Anterior cingulate cortex (tissue), 58 donors: ENCODE results near the gene SMC2.

ENCODE experiments used
- DNase-seq, 58 donors: peaks; one replicate each; lab custom pipeline; 2025; lab: John Stamatoyannopoulos, UW

The SMC2 gene

DNA sequence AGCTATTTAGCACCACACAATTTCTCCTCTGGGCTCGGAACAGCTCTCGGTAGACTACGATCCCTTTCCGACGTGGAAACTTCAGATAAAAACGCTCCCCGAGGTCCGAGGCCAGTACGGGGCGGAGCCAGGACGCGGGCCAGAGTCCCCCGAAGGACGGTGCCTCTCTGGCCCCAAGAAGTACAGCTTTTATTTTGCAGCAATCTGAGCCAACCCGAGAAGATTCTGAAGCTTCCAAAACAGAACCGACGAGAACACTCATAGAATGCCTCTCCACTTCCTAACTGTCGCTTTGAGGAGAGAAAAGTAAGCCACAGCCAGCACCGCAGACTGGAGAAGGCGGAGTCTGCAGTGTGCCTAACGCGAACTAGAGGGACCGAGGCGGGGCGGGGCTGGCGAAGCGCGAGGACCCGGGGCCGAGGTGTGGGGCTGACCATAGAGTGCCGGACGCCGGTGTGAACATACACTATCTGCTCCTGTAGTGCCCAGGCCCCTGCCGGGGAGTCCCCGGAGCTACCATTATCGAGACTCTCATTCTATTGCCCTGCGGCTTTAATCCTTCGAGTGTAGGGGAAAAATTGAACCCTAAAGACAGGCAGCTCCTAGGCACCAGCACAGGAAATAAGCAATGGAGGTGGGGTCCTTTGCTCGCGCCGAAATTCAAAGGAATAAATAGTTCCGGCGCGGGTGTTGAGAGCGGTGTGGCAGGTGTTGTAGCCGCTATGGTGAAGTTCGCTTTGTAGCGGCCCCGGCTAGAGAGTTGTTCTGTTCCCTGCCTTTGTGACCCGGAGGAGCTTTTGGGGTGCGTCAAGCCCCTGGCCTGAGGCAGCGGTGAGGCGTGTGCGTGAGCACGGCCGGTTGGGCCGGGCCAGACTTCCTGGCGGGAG lies at the start of gene SMC2:
Gene SMC2 (plus strand): TSS at position 663 of the 887 bp plus-strand sequence. CDS start 1,076 bp downstream, outside the sequence.
- peak; percentile 53 to 97 (median 87) for DNase-seq

DNA sequence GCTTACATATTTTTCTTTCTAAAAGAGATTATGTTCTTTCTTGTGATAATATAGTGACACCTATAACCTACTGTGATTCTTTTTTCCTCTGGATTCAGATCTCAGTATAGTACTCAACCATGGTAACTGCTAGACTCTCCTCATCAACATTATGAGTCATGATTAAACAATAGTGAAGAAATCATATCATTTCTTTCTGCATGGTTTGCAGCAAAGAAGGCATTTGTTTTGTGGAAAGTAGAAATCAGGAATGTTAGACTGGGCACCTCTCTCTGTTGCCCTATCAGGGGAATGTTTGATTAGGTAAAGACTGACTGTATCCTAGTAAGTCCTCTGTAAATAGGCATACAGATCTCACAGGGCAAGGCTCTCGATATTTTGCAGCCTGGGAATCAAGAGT lies 25.6 kb upstream of the SMC2 start:
- DNase-seq = no peak

DNA sequence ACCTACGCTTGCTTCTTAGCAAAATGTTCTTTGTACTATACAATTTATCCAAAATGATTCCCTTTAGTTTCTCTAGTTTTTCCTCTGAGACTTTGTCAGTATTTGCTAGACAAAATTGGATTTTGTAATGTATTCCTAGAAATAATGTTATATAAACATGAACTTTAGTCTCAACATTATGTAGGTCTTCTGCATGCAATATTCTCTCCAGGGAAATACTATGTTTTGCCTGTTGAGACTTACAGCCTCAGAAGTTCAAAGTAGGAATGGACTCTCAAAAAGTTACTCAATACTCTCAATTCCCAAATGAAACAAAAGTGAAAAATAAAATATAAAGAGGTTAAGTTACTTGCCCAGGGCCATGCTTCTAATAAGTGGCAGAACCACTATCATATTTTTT lies 24.8 kb upstream of the SMC2 start:
- no peak for DNase-seq

DNA sequence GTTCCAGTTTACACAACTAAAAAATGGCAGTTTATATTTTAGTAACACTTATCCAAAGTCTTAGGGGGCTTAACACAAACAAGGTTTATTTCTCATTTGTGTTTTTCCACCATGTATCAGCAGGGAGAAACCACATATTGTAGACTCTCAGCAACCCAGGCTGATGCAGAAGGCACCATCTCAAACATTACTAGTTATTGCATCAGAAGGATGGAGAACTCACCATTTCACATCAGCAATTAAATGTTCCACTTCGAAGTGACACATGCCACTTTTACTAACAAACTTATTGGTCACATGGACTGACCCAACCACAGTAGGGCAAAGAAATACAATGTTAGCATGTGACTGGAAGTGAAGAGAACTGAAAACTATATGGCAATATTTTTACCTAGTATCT lies 22.5 kb upstream of the SMC2 start:
- no peak for DNase-seq

DNA sequence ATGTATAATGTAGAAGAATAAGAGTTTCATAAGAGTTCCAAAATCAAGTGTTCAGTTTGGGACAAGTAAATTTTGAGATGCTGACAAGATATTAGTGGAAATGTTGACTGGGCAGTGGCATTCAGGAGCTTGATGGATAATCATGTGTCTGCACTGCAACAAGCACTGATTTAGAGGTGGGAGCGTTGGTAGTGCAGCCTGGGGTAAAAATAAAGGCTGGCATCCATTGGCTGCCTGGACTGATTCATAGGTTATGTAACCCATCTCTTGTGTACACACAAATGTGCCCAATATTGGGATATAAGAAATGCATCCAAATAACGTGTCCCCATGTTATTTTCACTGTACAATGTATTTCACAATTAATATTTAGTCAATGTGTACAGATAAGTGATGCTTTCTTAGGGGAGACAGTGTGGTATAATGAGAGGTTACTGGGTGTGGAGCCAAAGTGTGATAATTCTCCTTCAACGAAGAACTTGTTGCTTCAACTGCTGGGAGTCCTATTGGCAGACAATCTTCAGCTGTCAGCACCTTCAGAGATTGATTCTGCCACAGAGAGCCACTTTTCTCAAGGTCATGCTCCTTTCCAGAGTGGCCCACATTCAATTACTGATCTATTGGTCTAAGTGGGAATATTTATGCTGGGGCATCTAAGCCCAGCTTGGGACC lies 20.9 kb upstream of the SMC2 start:
- DNase-seq = no peak

DNA sequence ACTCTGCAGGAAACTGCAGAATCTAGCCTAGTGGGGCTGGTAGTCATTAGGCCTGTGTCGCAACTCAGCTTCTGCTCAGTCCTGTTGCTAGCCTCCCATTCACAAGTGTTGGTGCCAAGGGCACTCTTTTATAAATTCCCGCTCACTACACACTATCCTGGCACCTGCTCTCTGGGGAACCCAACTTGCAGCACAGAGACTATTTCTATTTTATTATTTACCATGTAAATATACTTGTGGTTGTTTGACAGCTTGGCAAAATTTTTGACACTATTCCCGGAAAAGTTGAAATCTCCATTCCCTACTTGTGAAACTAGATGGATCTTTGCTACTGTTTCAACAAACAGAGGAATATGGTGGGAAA lies 20.4 kb upstream of the SMC2 start:
- no peak for DNase-seq

DNA sequence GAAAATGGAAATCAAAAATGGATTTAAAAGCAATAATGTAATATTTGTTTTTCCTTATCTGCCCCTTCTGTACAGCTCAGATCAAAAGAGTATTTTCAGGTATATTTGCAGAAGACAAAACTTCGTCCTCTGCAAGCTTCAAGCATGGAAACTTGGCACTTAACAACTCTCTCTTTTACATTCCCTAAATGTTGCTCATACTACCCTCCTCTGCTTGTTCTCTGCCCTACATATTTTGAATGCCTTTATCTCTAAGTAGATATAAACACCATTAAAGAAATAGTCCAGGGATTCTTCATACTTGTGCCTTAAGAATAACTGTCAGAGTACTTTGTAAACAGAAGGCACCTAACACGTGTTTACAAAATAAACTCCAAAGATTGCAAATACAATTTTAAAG lies 19.2 kb upstream of the SMC2 start:
- no peak for DNase-seq

DNA sequence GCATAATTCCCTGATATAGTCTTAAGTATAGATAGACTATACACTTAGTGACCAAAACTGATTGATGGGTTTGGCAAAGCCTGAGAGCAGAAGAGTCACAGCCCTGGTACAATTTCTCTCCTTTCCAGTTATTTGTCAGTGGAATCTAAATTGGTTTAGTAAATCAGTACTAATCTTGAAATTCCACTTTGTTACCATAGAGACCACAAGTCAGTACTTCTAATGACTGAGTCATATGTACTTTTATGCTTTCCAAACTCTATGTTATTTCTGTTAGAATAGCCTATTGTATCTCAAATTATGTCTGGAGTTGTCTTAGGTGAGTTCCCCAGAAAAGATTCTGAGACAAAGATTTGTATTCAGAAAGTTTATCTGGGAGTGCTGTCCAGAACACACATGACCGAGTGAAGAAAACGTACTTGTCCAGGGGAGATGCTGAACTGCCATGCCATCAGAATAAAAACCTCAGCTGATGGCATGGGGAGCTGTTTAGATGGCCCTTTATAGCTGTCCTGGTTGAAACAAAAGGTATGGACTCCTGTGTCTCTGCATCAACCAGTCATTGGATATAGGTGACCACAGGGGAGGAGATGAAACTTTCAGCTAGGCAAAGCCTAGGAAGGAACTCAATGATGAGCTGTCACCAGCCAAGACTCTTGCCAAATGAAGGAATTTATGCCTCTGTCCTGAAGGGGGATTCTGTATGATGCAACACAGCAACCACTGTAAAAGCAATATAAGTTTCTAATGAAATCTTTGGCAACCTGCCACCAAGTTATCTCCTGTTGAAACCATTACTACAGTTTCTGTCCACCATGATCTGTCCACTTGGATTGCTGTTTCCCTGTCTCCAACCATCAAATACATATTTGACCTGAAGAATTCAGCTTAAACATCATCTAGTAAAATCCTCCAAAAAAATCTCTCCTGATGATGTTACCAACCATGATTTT lies 18.0 kb upstream of the SMC2 start:
- DNase-seq = no peak

DNA sequence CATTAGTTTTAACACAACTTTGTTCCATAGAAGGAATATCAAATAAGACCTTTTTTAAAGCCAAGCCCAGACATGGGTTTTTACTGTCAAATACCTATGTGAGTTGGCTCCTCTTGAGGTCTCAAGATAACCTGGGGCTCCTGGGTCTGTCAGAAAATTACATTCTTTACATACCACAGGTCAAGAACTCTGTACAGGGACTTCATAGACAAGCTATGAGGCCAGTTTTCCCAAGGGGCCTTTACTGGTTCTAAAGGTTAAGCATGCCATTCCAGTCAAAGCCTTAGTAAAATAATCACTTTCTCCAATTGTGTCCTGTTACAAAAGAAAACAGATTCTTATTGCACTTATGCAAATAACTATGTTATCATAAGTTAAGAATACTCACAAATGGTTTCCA lies 15.5 kb upstream of the SMC2 start:
- DNase-seq = no peak

DNA sequence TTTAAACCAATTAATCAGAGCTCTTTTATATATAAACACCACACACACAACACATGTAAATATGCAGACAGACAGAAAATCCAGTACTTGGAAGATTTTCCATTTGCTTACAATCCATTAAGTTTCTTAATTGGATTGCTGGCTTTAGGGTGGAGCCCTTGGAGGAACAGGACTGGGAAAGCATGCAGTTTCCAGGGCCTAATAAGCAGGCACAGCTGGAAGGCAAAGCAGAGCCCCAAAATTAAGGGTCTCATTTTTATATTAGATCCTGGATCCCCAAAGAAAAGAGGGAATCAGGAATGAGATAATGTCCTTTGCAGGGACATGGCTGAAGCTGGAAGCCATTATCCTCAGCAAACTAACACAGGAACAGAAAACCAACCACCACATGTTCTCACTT lies 13.1 kb upstream of the SMC2 start:
- DNase-seq = no peak

DNA sequence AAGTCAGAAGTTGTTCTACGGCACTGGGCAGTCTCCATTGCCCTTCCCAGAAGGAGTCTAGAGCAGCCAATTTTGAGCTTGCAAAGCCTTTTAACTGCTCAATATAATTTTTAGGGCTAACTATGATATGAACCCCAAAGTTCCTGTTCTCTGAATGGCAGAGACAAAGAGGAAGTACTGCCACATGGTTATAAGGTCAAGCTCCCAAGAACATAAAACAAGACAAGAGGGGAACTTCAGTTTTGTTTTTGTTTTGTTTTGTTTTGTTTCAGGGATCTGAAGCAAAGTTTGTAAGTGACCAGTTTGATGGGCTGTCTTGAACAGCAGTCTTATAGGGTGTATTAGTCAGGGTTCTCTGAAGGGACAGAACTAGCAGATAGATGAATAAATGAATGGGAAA lies 11.9 kb upstream of the SMC2 start:
- no peak for DNase-seq

DNA sequence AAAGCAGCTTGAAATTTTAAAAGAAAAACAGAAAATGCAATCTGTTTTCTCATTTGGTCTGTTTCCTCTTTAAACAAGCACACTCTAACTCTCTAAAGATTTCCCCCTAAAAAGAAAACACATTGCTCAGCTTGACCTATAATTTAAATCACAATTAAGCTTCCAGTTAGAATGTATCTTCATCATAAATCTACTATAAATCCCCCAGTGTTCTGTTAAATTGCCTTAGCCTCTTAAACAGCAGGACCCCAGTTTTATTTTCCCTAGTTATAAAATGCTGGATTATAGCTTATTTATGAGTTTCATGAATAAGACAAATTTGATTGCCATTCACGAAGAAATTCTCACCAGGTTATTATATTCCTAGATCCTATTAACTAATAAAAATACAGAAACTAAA lies 8.6 kb upstream of the SMC2 start:
- DNase-seq = no peak

DNA sequence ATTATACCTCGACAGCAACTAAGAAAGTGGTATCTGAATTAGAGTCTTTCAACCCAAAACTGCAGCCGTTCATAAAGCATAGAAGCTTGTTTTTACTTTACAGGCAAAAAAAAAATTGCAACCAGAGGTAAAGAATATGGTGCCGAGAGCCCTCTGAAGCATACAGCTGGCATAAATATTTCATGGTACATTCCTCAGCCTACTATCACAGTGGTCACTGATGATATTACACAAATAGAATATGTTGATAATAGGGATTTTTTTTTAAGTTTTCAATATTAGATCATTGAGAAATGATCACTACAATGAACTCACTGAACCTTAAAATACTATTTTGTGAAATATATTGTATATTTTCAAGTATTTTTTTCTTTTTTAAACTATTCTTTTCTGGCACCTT lies 6.2 kb upstream of the SMC2 start:
- DNase-seq = no peak

DNA sequence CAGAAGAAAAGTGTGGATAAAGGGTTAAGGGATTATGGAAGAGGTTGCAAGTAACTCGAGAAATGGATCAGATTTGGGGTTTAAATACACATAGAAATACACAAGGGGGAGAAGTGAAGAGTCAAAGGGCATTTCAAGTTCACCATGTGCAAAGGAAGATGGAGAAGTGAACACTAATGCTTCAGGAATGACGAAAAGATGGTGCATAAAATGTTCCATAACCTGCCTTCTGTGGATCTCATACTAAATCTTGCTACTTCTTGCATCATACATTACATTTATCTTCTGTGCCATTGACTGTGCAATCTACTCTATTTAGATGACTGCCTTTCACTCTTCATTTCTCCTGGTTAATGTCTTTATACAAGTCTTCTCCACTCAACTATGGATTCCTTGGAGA lies 5.7 kb upstream of the SMC2 start:
- DNase-seq = no peak

DNA sequence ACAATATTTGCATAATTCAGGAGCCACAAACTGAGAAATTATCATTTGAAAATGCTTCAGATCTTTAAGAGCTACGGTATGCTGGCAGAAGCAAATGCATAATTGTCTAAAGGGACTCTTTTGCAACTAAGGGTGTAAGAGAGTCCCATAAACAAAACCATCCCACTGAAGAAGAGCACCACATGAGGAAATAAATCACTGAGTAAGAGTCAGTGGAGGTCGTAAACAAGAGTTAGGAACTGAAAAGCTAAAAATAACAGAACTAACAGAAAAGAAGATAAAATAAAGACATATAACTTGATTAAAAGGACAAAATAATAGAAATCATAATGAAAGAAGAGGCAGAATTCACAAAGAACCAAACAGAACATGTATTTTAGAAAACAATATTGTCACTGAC lies 3.5 kb upstream of the SMC2 start:
- DNase-seq = no peak

DNA sequence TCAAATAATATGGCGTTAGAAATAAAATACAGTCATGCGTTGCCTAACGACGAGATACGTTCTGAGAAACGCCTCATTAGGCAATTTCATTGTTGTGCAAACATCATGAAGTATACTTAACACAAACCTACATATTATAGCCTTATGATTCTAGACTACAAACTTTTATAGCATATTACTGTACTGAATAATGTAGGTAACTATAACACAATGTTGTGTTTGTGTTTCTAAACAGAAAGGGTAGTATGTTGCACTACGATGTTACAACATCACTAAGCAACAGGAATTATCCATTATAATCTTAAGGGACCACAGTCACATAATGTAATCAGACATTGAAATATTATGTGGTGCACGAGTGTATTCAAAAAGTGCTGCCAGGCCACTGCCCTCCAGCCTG lies 3.0 kb upstream of the SMC2 start:
- DNase-seq = no peak

DNA sequence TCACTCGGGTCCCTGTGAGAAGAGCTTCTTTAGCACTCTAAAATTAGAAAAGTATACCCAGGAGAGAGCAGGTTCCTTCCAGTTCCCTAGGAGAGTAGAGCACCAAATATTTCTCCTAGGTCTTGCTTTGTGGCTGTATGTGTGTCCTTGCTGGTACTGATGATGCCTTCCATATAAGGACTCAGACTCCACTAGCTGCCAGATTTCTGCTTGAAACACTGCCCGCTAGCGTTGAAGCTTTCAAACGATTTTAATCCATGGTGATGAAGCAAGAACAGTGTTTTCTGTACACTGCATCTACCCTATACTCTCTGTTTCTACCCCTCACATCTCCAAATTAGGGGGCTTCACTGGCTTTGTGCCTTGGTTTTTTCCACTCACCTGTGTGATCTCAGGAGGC lies 2.4 kb upstream of the SMC2 start:
- DNase-seq = peak in 6 of 58 donors; percentile 1 to 16 (median 8)

DNA sequence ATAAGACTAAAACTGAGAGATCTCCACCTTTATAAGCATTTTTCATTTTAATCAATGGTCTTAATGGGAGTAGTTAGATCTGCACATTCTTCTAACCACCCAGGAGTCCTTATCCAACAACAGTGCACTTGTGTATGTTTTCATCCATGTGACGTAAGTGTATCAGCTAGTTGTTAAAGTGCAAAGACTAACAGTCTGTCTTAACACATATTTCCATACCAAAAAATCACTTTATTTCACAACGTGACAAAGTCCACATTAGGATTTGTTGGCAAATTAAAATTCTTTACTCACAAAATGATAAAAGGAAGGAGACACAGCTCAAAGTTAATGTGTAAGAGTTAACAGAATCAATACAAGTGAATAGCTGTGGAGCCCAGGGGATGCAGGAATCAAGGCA lies 1.9 kb upstream of the SMC2 start:
- no peak for DNase-seq

DNA sequence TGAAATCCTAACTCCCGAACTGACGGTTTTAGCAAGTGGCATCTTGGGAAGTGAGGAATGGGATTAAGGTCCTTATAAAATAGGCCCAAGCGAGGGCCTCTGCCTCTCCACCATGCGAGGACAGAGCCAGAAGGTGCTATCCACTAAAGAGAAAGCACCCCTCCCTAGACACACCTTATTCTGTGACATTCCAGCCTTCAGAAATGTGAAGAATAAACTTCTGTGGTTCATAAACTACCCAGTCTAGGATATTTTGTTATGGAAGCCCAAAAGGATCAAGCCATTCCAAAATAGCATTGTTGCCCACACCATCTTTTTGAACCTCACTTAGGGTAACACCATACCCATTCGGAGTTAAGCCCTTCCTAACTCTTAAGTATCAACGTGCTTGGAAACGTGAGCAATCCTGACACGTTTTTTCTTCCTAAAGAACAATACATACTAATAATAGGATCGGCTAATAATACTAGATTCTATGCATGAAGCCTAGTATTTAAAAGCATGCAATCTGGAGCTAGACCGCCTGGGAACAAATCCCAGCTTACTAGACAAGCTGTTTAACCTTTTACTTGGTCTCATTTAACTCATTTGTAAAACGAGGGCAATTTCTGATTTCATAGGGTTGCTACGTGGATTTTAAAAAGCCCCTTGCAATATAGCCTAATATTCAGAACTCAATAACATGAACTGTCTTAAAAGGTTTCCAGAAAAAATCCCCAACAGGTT lies 1.1 kb upstream of the SMC2 start:
- DNase-seq = peak in 3 of 58 donors; percentile 1 to 12 (median 11)

DNA sequence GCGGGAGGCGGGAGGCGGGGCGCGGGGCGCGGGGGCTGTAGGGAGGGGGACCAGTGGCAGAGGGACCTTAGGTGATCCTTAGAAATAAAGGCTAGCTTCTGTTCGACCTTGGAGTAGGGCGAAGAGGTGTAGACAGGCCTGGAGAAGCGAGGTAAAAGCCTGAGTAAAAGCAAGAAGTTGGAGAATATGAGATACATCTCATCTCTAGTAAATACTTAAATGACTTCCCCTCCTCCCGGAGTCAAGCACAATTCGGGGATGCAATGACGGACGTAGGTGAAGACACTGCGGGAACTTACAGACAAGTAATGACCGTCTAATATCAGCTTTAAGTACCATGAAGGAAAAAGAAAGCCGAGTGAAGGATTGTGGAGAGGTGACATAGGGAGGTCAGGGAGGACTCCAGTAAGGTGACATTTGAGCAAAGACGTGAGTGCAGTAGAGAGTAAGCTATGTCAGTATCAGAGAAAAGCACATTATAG lies 466 bp downstream of the SMC2 start:
- DNase-seq = peak in 1 of 58 donors; percentile 16
